ENCODE data around the gene FBN3. TPM values are rescaled to one million over a fixed set of nuclear protein-coding genes. Genes with fewer than 3 reads are reported as not detected.

Gene FBN3
- polyA plus RNA-seq, 1 of the 3 experiments (the other 2 are of a cell fraction), result not detected

- no peak for TF ChIP-seq FOSL2 (IDR thresholded peaks at IDR 0.05; ENCODE audit: borderline replicate concordance, low read depth)
- TF ChIP-seq PBX3 (IDR thresholded peaks at IDR 0.05), result no peak
- TF ChIP-seq MXI1 (IDR thresholded peaks at IDR 0.05; ENCODE audit: low read depth, low read length), result no peak
- no peak for TF ChIP-seq ELF1 (IDR thresholded peaks at IDR 0.05)
- Histone ChIP-seq H2AFZ (ENCODE audit: low read depth) (no peak overlapping the region), H4K20me1 (ENCODE audit: insufficient read depth) (no peaks in the 10 kb centered on the region), H3K9ac (no peak overlapping the region), H3K79me2 (ENCODE audit: insufficient read depth) (no peaks in the 10 kb centered on the region), H3K27ac (ENCODE audit: low read depth in 2 of 2, low read length in 1 of 2) (no peak overlapping the region), H3F3A (replicated peaks; ENCODE audit: insufficient read depth) (no peaks in the 10 kb centered on the region), H3K27me3 (ENCODE audit: insufficient read depth) (no peaks in the 10 kb centered on the region; the same call in 1 of the 2 replicates), H3K4me2 (no peak overlapping the region), H3K4me1 (ENCODE audit: control insufficient read depth in 1 of 2, insufficient read depth in 2 of 2, low read depth in 1 of 2, low read length in 1 of 2) (peaks cover 0 to 4% of the 10 kb centered on the region in 2 experiments; a peak in 1 of 4 replicates), H3K36me3 (replicated peaks in 1 of 2; ENCODE audit: control insufficient read depth in 1 of 2, insufficient read depth in 2 of 2, low read length in 1 of 2) (no peaks in the 10 kb centered on the region), H3K9me2 (no peaks in the 10 kb centered on the region), H3K4me3 (ENCODE audit: low read depth in 2 of 2, low read length in 1 of 2) (no peak overlapping the region), H3K9me3 (no peaks in the 10 kb centered on the region)
- WGBS (ENCODE audit: low lambda C conversion rate), result 65% methylated on average over 9 of the region's 10 CpGs
- ChIA-PET POLR2A (no interaction called here), CTCF (interaction anchor here (1.1 to 1.6 kb wide), 3 partner anchors 17 to 113 kb away, joined by 3 to 7 read pairs (median 4); no protein-coding TSS in a partner anchor)
- no peak for DNase-seq
Observed at GRCh38 chr19:8045872-8046568, 103.4 kb downstream of the FBN3 start.

GRCh38 chr19:8044018-8044417, 105.4 kb downstream of the FBN3 start:
- H3K79me2 ChIP-seq (ENCODE audit: insufficient read depth), result no peaks in the 10 kb centered on the region
- H3K27me3 ChIP-seq (ENCODE audit: insufficient read depth), result no peaks in the 10 kb centered on the region
- H3K27ac ChIP-seq (ENCODE audit: low read depth in 2 of 2, low read length in 1 of 2), result no peak overlapping the region
- H4K20me1 ChIP-seq (ENCODE audit: insufficient read depth), result no peaks in the 10 kb centered on the region
- no peak for TF ChIP-seq FOXM1 (IDR thresholded peaks at IDR 0.05; ENCODE audit: low read depth)
- H3K9me3 ChIP-seq, result no peaks in the 10 kb centered on the region
- H3K4me2 ChIP-seq, result no peak overlapping the region
- 83% methylated on average over 10 of the region's 10 CpGs for WGBS (ENCODE audit: low lambda C conversion rate)
- H3K9ac ChIP-seq, result no peak overlapping the region
- CTCF ChIA-PET, result interaction anchor here (1.0 to 1.2 kb wide), 2 partner anchors 19 to 38 kb away, joined by 3 read pairs; no protein-coding TSS in a partner anchor
- H3F3A ChIP-seq (replicated peaks; ENCODE audit: insufficient read depth), result no peaks in the 10 kb centered on the region
- H2AFZ ChIP-seq (ENCODE audit: low read depth), result no peak overlapping the region
- H3K36me3 ChIP-seq (replicated peaks in 1 of 2; ENCODE audit: control insufficient read depth in 1 of 2, insufficient read depth in 2 of 2, low read length in 1 of 2), result no peaks in the 10 kb centered on the region
- no peak for DNase-seq
- POLR2A ChIA-PET, result no interaction called here
- no peaks in the 10 kb centered on the region for H3K4me1 ChIP-seq (ENCODE audit: control insufficient read depth in 1 of 2, insufficient read depth in 2 of 2, low read depth in 1 of 2, low read length in 1 of 2)
- no peak overlapping the region for H3K4me3 ChIP-seq (ENCODE audit: low read depth in 2 of 2, low read length in 1 of 2)
- H3K9me2 ChIP-seq, result no peaks in the 10 kb centered on the region

GRCh38 chr19:8042900-8043299, 106.5 kb downstream of the FBN3 start:
- Histone ChIP-seq H3K9ac (no peak overlapping the region), H4K20me1 (ENCODE audit: insufficient read depth) (no peaks in the 10 kb centered on the region), H3K4me2 (no peak overlapping the region), H3K4me3 (ENCODE audit: low read depth in 2 of 2, low read length in 1 of 2) (no peak overlapping the region), H3K36me3 (replicated peaks in 1 of 2; ENCODE audit: control insufficient read depth in 1 of 2, insufficient read depth in 2 of 2, low read length in 1 of 2) (no peaks in the 10 kb centered on the region), H3K9me3 (no peaks in the 10 kb centered on the region), H3K79me2 (ENCODE audit: insufficient read depth) (no peaks in the 10 kb centered on the region), H3K27me3 (ENCODE audit: insufficient read depth) (no peaks in the 10 kb centered on the region), H3K4me1 (ENCODE audit: control insufficient read depth in 1 of 2, insufficient read depth in 2 of 2, low read depth in 1 of 2, low read length in 1 of 2) (no peaks in the 10 kb centered on the region), H2AFZ (ENCODE audit: low read depth) (no peak overlapping the region), H3F3A (replicated peaks; ENCODE audit: insufficient read depth) (no peaks in the 10 kb centered on the region), H3K9me2 (no peaks in the 10 kb centered on the region), H3K27ac (ENCODE audit: low read depth in 2 of 2, low read length in 1 of 2) (no peak overlapping the region)
- ChIA-PET CTCF (interaction anchor here (1.0 kb wide), 1 partner anchor 37 kb away, joined by 3 read pairs; no protein-coding TSS in a partner anchor), POLR2A (no interaction called here)
- 84% methylated on average over 9 of the region's 9 CpGs for WGBS (ENCODE audit: low lambda C conversion rate)
- no peak for DNase-seq
- TF ChIP-seq GABPA (IDR thresholded peaks at IDR 0.05; ENCODE audit: low read depth) (no peak), USF1 (IDR thresholded peaks at IDR 0.05; ENCODE audit: borderline replicate concordance, low read depth) (no peak), FOXM1 (IDR thresholded peaks at IDR 0.05; ENCODE audit: low read depth) (no peak), NFIC (IDR thresholded peaks at IDR 0.05; ENCODE audit: borderline replicate concordance) (no peak), TAF1 (IDR thresholded peaks at IDR 0.05; ENCODE audit: borderline replicate concordance, low read depth, low read length) (no peak), CHD2 (IDR thresholded peaks at IDR 0.05; ENCODE audit: low read length, partially characterized antibody) (no peak), TCF12 (IDR thresholded peaks at IDR 0.05) (no peak), SIN3A (IDR thresholded peaks at IDR 0.05; ENCODE audit: borderline replicate concordance, low read depth, low read length) (no peak), ZBTB33 (IDR thresholded peaks at IDR 0.05; ENCODE audit: borderline replicate concordance, low read depth) (no peak), REST (IDR thresholded peaks at IDR 0.05; ENCODE audit: low read depth, low read length) (no peak)
